Loucy (cell line): ENCODE results near the gene ZBTB42.

Experiments used
- EZH2phosphoT487 ChIP-seq: fragments of 200-600 bp; IDR thresholded peaks from 2 replicates; pipeline ENCODE4 v1.6.1; 2018; ENCODE audit warnings: antibody characterized with exemption, mild to moderate bottlenecking, moderate library complexity, borderline replicate concordance
- TF ChIP-seq, protein P1 (sequence below): fragments of 200-600 bp; sonication (generic); conservative IDR thresholded peaks from 2 replicates; pipeline ENCODE4 v1.5.1; 2014; ENCODE audit warnings: mild to moderate bottlenecking, antibody characterized with exemption, low read length

GRCh38 chr14:104830781-104831180 is 29.9 kb downstream of the ZBTB42 start:
- TF ChIP-seq, protein P1, sequence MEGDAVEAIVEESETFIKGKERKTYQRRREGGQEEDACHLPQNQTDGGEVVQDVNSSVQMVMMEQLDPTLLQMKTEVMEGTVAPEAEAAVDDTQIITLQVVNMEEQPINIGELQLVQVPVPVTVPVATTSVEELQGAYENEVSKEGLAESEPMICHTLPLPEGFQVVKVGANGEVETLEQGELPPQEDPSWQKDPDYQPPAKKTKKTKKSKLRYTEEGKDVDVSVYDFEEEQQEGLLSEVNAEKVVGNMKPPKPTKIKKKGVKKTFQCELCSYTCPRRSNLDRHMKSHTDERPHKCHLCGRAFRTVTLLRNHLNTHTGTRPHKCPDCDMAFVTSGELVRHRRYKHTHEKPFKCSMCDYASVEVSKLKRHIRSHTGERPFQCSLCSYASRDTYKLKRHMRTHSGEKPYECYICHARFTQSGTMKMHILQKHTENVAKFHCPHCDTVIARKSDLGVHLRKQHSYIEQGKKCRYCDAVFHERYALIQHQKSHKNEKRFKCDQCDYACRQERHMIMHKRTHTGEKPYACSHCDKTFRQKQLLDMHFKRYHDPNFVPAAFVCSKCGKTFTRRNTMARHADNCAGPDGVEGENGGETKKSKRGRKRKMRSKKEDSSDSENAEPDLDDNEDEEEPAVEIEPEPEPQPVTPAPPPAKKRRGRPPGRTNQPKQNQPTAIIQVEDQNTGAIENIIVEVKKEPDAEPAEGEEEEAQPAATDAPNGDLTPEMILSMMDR, result no peak
- no peak for TF ChIP-seq EZH2phosphoT487
